Liver (tissue), 9 donors: ENCODE measurements around the gene UBAP2L. TPM values are rescaled to one million over a fixed set of nuclear protein-coding genes. Genes with fewer than 3 reads are reported as not detected.

ENCODE experiments used
- DNase-seq: peaks from one replicate; pipeline ENCODE4 v3.0.0-alpha.2; 2017; ENCODE audit warnings: low spot score
- H3K27ac ChIP-seq, 2 donors: one replicate each; pipeline ENCODE4 v1.7.0; 2013; ENCODE audit warnings: inconsistent platforms in 2 of 2, low read length in 2 of 2, control low read depth in 1 of 2, low read depth in 1 of 2, mild to moderate bottlenecking in 1 of 2
- H3K27me3 ChIP-seq, 4 donors: one replicate each; pipeline versions ENCODE4 v1.6.1 to v1.7.0; 2013; ENCODE audit warnings: low read length in 3 of 4, inconsistent platforms in 1 of 4, mild to moderate bottlenecking in 1 of 4, moderate library complexity in 1 of 4; ENCODE audit not compliant: control insufficient read depth in 4 of 4, insufficient read depth in 4 of 4
- H3K36me3 ChIP-seq, 4 donors: one replicate each; pipeline versions ENCODE4 v1.6.1 to v1.7.0; 2013; ENCODE audit warnings: low read length in 3 of 4, mild to moderate bottlenecking in 3 of 4, low read depth in 1 of 4, moderate library complexity in 1 of 4; ENCODE audit not compliant: control insufficient read depth in 4 of 4, insufficient read depth in 3 of 4
- H3K4me1 ChIP-seq, 4 donors: one replicate each; pipeline versions ENCODE4 v1.6.1 to v1.7.0; 2013; ENCODE audit warnings: low read length in 3 of 4, mild to moderate bottlenecking in 3 of 4, moderate library complexity in 1 of 4; ENCODE audit not compliant: control insufficient read depth in 4 of 4, insufficient read depth in 4 of 4
- H3K4me3 ChIP-seq, 3 donors: one replicate each; pipeline versions ENCODE4 v1.6.1 to v1.7.0; 2013; ENCODE audit warnings: low read length in 3 of 3, control low read depth in 1 of 3, low read depth in 1 of 3, mild to moderate bottlenecking in 1 of 3
- H3K9ac ChIP-seq, 2 donors: one replicate each; pipeline ENCODE4 v1.7.0; 2013; ENCODE audit warnings: low read length in 2 of 2, mild to moderate bottlenecking in 2 of 2, moderate library complexity in 2 of 2, control low read depth in 1 of 2, low read depth in 1 of 2
- H3K9me3 ChIP-seq, 4 donors: one replicate each; pipeline versions ENCODE4 v1.6.1 to v1.7.0; 2013; ENCODE audit warnings: low read length in 3 of 4; ENCODE audit not compliant: control insufficient read depth in 4 of 4
- EGR1 ChIP-seq, 2 donors: IDR thresholded peaks; 2 replicates each; pipeline ENCODE4 v1.6.1; 2016 to 2018; ENCODE audit warnings: antibody characterized with exemption in 2 of 2, low read depth in 2 of 2
- FOXA1 ChIP-seq: IDR thresholded peaks from 2 replicates; pipeline ENCODE4 v1.6.1; 2016; ENCODE audit warnings: antibody characterized with exemption
- FOXA2 ChIP-seq: IDR thresholded peaks from 2 replicates; pipeline ENCODE4 v1.6.1; 2016; ENCODE audit warnings: antibody characterized with exemption
- GABPA ChIP-seq, 2 donors: IDR thresholded peaks in 1 of 2; conservative IDR thresholded peaks in 1 of 2; 2 replicates each; pipeline ENCODE4 v1.6.1; 2016; ENCODE audit warnings: antibody characterized with exemption in 2 of 2, mild to moderate bottlenecking in 1 of 2, moderate library complexity in 1 of 2
- HNF4A ChIP-seq, 2 donors: conservative IDR thresholded peaks; 2 replicates each; pipeline ENCODE4 v1.6.1; 2016; ENCODE audit warnings: antibody characterized with exemption in 2 of 2, mild to moderate bottlenecking in 2 of 2
- HNF4G ChIP-seq: IDR thresholded peaks from 2 replicates; pipeline ENCODE4 v1.6.1; 2016; ENCODE audit warnings: antibody characterized with exemption
- MAX ChIP-seq: IDR thresholded peaks from 2 replicates; pipeline ENCODE4 v1.6.1; 2016; ENCODE audit warnings: antibody characterized with exemption
- NR2F2 ChIP-seq: IDR thresholded peaks from 2 replicates; pipeline ENCODE4 v1.6.1; 2016; ENCODE audit warnings: antibody characterized with exemption
- RAD21 ChIP-seq, 2 donors: IDR thresholded peaks; 2 replicates each; pipeline ENCODE4 v1.6.1; 2016; ENCODE audit warnings: antibody characterized with exemption in 2 of 2, mild to moderate bottlenecking in 2 of 2
- RXRA ChIP-seq, 2 donors: IDR thresholded peaks; 2 replicates each; pipeline ENCODE4 v1.6.1; 2017 to 2018; ENCODE audit warnings: antibody characterized with exemption in 2 of 2, mild to moderate bottlenecking in 1 of 2
- SP1 ChIP-seq: IDR thresholded peaks from 2 replicates; pipeline ENCODE4 v1.6.1; 2018; ENCODE audit warnings: antibody characterized with exemption, mild to moderate bottlenecking
- TAF1 ChIP-seq: conservative IDR thresholded peaks from 2 replicates; pipeline ENCODE4 v1.6.1; 2016; ENCODE audit warnings: antibody characterized with exemption, mild to moderate bottlenecking
- YY1 ChIP-seq: IDR thresholded peaks from 2 replicates; pipeline ENCODE4 v1.6.1; 2016; ENCODE audit warnings: antibody characterized with exemption, mild to moderate bottlenecking
- WGBS: extraction: QIAGEN DNeasy Blood & Tissue Kit; methylation state at CpG from one replicate; pipeline ENCODE4 v1.1.7; 2013; 5-methylcytosine and 5-hydroxymethylcytosine counted together
- polyA plus RNA-seq, 2 donors: library from polyadenylated mRNA; stranded (reverse) in 1 of 2; unstranded in 1 of 2; fragments of 200-250 nt in 1 of 2; fragments of >200 nt in 1 of 2; fragmentation: Nextera tagmentation in 1 of 2; extraction: Ambion mirVana in 1 of 2; gene quantifications; one replicate each; pipeline versions ENCODE4 v1.2.1 to v1.2.3, GENCODE V29; 2013 to 2015
- total RNA-seq, 2 donors: library from RNA; depleted of rRNA; stranded (reverse); fragments of >200 nt; gene quantifications; one replicate each; pipeline ENCODE4 v1.2.3, GENCODE V29; 2014
- TF ChIP-seq, protein P1 (sequence below): IDR thresholded peaks from 2 replicates; pipeline ENCODE4 v1.6.1; 2016; ENCODE audit warnings: antibody characterized with exemption, mild to moderate bottlenecking
- TF ChIP-seq, protein P2 (sequence below): fragments of 150-350 bp; IDR thresholded peaks from 2 replicates; pipeline ENCODE4 v1.5.1; 2017; ENCODE audit warnings: improper control_type of control experiment, low read depth, low read length; ENCODE audit not compliant: missing input control
- TF ChIP-seq, protein P3 (sequence below): IDR thresholded peaks from 2 replicates; pipeline ENCODE4 v1.6.1; 2016; ENCODE audit warnings: antibody characterized with exemption
- TF ChIP-seq, protein P4 (sequence below): IDR thresholded peaks from 2 replicates; pipeline ENCODE4 v1.6.1; 2016; ENCODE audit warnings: antibody characterized with exemption
- donor health status: healthy.
- donor health status: healthy.
- donor health status: healthy.
- donor health status: healthy.
- donor health status: healthy.

UBAP2L gene
- total and polyA plus RNA-seq, 4 donors, result 24.3 to 51.0 (median 34.1) TPM

GRCh38 chr1:154222518-154222917 is 1.8 kb downstream of the UBAP2L start:
- H3K27ac ChIP-seq, result no peak overlapping the region
- H3K36me3 ChIP-seq, result peaks cover under 1 to 12% (median 9%) of the 10 kb centered on the region in 4 donors
- H3K9ac ChIP-seq, result no peak overlapping the region
- H3K4me1 ChIP-seq, result peaks cover 4 to 31% (median 24%) of the 10 kb centered on the region in 4 donors
- no peak for DNase-seq
- H3K9me3 ChIP-seq, result no peaks in the 10 kb centered on the region
- no peak for TF ChIP-seq MAX
- TF ChIP-seq TAF1, result no peak
- no peak for TF ChIP-seq HNF4G
- TF ChIP-seq RAD21 (IDR thresholded peaks at IDR 0.05), result no peak
- TF ChIP-seq, protein P1, sequence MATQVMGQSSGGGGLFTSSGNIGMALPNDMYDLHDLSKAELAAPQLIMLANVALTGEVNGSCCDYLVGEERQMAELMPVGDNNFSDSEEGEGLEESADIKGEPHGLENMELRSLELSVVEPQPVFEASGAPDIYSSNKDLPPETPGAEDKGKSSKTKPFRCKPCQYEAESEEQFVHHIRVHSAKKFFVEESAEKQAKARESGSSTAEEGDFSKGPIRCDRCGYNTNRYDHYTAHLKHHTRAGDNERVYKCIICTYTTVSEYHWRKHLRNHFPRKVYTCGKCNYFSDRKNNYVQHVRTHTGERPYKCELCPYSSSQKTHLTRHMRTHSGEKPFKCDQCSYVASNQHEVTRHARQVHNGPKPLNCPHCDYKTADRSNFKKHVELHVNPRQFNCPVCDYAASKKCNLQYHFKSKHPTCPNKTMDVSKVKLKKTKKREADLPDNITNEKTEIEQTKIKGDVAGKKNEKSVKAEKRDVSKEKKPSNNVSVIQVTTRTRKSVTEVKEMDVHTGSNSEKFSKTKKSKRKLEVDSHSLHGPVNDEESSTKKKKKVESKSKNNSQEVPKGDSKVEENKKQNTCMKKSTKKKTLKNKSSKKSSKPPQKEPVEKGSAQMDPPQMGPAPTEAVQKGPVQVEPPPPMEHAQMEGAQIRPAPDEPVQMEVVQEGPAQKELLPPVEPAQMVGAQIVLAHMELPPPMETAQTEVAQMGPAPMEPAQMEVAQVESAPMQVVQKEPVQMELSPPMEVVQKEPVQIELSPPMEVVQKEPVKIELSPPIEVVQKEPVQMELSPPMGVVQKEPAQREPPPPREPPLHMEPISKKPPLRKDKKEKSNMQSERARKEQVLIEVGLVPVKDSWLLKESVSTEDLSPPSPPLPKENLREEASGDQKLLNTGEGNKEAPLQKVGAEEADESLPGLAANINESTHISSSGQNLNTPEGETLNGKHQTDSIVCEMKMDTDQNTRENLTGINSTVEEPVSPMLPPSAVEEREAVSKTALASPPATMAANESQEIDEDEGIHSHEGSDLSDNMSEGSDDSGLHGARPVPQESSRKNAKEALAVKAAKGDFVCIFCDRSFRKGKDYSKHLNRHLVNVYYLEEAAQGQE, result no peak
- TF ChIP-seq EGR1 (IDR thresholded peaks at IDR 0.05; ENCODE audit: low read depth in 2 of 2), result no peak
- TF ChIP-seq HNF4A (conservative IDR thresholded peaks at IDR 0.05), result no peak
- TF ChIP-seq RXRA (IDR thresholded peaks at IDR 0.05), result no peak
- no peak for TF ChIP-seq GABPA (IDR thresholded peaks at IDR 0.05 in 1 of 2, conservative IDR thresholded peaks at IDR 0.05 in 1 of 2)
- no peak for TF ChIP-seq NR2F2
- TF ChIP-seq, protein P2, sequence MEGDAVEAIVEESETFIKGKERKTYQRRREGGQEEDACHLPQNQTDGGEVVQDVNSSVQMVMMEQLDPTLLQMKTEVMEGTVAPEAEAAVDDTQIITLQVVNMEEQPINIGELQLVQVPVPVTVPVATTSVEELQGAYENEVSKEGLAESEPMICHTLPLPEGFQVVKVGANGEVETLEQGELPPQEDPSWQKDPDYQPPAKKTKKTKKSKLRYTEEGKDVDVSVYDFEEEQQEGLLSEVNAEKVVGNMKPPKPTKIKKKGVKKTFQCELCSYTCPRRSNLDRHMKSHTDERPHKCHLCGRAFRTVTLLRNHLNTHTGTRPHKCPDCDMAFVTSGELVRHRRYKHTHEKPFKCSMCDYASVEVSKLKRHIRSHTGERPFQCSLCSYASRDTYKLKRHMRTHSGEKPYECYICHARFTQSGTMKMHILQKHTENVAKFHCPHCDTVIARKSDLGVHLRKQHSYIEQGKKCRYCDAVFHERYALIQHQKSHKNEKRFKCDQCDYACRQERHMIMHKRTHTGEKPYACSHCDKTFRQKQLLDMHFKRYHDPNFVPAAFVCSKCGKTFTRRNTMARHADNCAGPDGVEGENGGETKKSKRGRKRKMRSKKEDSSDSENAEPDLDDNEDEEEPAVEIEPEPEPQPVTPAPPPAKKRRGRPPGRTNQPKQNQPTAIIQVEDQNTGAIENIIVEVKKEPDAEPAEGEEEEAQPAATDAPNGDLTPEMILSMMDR, result no peak
- no peak for TF ChIP-seq SP1
- no peak for TF ChIP-seq FOXA2
- TF ChIP-seq, protein P3, sequence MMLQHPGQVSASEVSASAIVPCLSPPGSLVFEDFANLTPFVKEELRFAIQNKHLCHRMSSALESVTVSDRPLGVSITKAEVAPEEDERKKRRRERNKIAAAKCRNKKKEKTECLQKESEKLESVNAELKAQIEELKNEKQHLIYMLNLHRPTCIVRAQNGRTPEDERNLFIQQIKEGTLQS, result no peak
- no peak for TF ChIP-seq YY1
- TF ChIP-seq FOXA1, result no peak
- TF ChIP-seq, protein P4, sequence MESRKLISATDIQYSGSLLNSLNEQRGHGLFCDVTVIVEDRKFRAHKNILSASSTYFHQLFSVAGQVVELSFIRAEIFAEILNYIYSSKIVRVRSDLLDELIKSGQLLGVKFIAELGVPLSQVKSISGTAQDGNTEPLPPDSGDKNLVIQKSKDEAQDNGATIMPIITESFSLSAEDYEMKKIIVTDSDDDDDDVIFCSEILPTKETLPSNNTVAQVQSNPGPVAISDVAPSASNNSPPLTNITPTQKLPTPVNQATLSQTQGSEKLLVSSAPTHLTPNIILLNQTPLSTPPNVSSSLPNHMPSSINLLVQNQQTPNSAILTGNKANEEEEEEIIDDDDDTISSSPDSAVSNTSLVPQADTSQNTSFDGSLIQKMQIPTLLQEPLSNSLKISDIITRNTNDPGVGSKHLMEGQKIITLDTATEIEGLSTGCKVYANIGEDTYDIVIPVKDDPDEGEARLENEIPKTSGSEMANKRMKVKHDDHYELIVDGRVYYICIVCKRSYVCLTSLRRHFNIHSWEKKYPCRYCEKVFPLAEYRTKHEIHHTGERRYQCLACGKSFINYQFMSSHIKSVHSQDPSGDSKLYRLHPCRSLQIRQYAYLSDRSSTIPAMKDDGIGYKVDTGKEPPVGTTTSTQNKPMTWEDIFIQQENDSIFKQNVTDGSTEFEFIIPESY, result no peak
- peak overlapping the region in 1 of 3 donors; percentile 99 for H3K4me3 ChIP-seq
- WGBS, result 65% methylated on average over 1 of the region's 1 CpG
- H3K27me3 ChIP-seq, result no peaks in the 10 kb centered on the region

GRCh38 chr1:154222918-154223317 is 2.2 kb downstream of the UBAP2L start:
- Histone ChIP-seq H3K4me3 (no peak overlapping the region), H3K9me3 (no peaks in the 10 kb centered on the region), H3K4me1 (peaks cover 4 to 28% (median 24%) of the 10 kb centered on the region in 4 donors), H3K36me3 (peaks cover 0 to 15% (median 11%) of the 10 kb centered on the region in 4 donors), H3K27me3 (no peaks in the 10 kb centered on the region), H3K27ac (no peak overlapping the region), H3K9ac (no peak overlapping the region)
- no peak for DNase-seq
- WGBS, result 89% methylated on average over 1 of the region's 1 CpG
- TF ChIP-seq, protein P3, result no peak
- TF ChIP-seq FOXA2 (no peak), GABPA (IDR thresholded peaks at IDR 0.05 in 1 of 2, conservative IDR thresholded peaks at IDR 0.05 in 1 of 2) (no peak), HNF4G (no peak), YY1 (no peak), NR2F2 (no peak)
- TF ChIP-seq, protein P4, result no peak
- TF ChIP-seq, protein P1, result no peak
